ENCODE data around the gene ZBTB25. TPM values are rescaled to one million over a fixed set of nuclear protein-coding genes. Genes with fewer than 3 reads are reported as not detected.

Gene ZBTB25
- total RNA-seq, 6 donors from 2014 or later, result 5.9 to 31.4 (median 10.3) TPM

GRCh38 chr14:64422756-64423155 lies 80.9 kb downstream of the ZBTB25 start:
- DNase-seq, result no peak
- H3K4me1 ChIP-seq, result no peaks in the 10 kb centered on the region
- no peaks in the 10 kb centered on the region for H3K27me3 ChIP-seq
- H3K9me3 ChIP-seq, result no peaks in the 10 kb centered on the region
- TF ChIP-seq EP300 (IDR thresholded peaks at IDR 0.05) (no peak), CTCF (IDR thresholded peaks at IDR 0.05) (no peak), POLR2A (IDR thresholded peaks at IDR 0.05) (no peak), POLR2AphosphoS5 (IDR thresholded peaks at IDR 0.05) (no peak)
- peaks cover 0 to 68% (median 21%) of the 10 kb centered on the region in 4 donors for H3K36me3 ChIP-seq
- H3K4me3 ChIP-seq, result no peak overlapping the region
- no peak for ATAC-seq (ENCODE audit: low FRiP score in 2 of 2)
- H3K27ac ChIP-seq, result no peak overlapping the region
- 92 to 95% methylated on average over 7 of the region's 7 CpGs for WGBS, 2 donors

GRCh38 chr14:64422005-64422404 lies 81.6 kb downstream of the ZBTB25 start:
- Histone ChIP-seq H3K4me1 (no peaks in the 10 kb centered on the region), H3K36me3 (peaks cover 0 to 62% (median 19%) of the 10 kb centered on the region in 4 donors), H3K9me3 (no peaks in the 10 kb centered on the region), H3K4me3 (no peak overlapping the region), H3K27me3 (no peaks in the 10 kb centered on the region), H3K27ac (no peak overlapping the region)
- TF ChIP-seq EP300 (IDR thresholded peaks at IDR 0.05) (no peak), POLR2AphosphoS5 (IDR thresholded peaks at IDR 0.05) (no peak)
- no peak for DNase-seq
- 95 to 96% methylated on average over 1 of the region's 1 CpG for WGBS, 2 donors
- ATAC-seq (ENCODE audit: low FRiP score in 2 of 2), result no peak

- H3K4me1 ChIP-seq, result no peaks in the 10 kb centered on the region
- no peaks in the 10 kb centered on the region for H3K9me3 ChIP-seq
- no peaks in the 10 kb centered on the region for H3K27me3 ChIP-seq
- H3K36me3 ChIP-seq, result peaks cover under 1 to 57% (median 23%) of the 10 kb centered on the region in 4 donors
- H3K4me3 ChIP-seq, result no peak overlapping the region
- no peak for ATAC-seq (ENCODE audit: low FRiP score in 2 of 2)
- no peak for DNase-seq
- H3K27ac ChIP-seq, result no peak overlapping the region
- WGBS, 2 donors, result 64 to 73% methylated on average over 8 of the region's 8 CpGs
- TF ChIP-seq CTCF (IDR thresholded peaks at IDR 0.05) (no peak), POLR2A (IDR thresholded peaks at IDR 0.05) (no peak), POLR2AphosphoS5 (IDR thresholded peaks at IDR 0.05) (no peak), EP300 (IDR thresholded peaks at IDR 0.05) (no peak)
Observed at GRCh38 chr14:64421166-64421565, 82.5 kb downstream of the ZBTB25 start.

DNA sequence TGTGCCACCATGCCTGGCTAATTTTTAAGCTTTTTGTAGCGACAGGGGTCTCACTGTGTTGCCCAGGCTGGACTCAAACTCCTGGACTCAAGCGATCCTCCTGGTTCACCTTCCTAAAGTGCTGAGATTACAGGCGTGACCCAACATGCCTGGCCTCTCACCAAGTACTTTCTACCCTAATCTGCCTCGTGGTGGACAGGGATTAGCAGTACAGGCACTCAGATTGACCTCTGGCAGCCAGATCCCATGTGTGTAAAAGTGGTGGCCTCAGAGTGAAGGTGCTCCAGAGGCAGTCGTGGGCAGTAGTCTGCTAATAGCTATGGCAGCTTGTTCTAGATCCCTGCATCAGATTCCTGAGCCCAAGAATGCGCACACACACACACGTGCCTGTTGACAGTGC lies 84.6 kb downstream of the ZBTB25 start:
- H3K4me3 ChIP-seq, result no peak overlapping the region
- peaks cover 5 to 51% (median 29%) of the 10 kb centered on the region in 4 donors for H3K36me3 ChIP-seq
- H3K27ac ChIP-seq, result no peak overlapping the region
- ATAC-seq (ENCODE audit: low FRiP score in 2 of 2) (no peak), DNase-seq (no peak)
- H3K4me1 ChIP-seq, result no peaks in the 10 kb centered on the region
- no peaks in the 10 kb centered on the region for H3K9me3 ChIP-seq
- TF ChIP-seq CTCF (IDR thresholded peaks at IDR 0.05) (no peak), EP300 (IDR thresholded peaks at IDR 0.05) (no peak), POLR2A (IDR thresholded peaks at IDR 0.05) (no peak), POLR2AphosphoS5 (IDR thresholded peaks at IDR 0.05) (no peak)
- no peaks in the 10 kb centered on the region for H3K27me3 ChIP-seq
- 87 to 93% methylated on average over 3 to 7 of the region's 7 CpGs for WGBS, 2 donors

- no peaks in the 10 kb centered on the region for H3K27me3 ChIP-seq
- H3K4me3 ChIP-seq, result no peak overlapping the region
- no peaks in the 10 kb centered on the region for H3K4me1 ChIP-seq
- 97% methylated on average over 7 of the region's 7 CpGs for WGBS, 2 donors
- no peak for TF ChIP-seq EP300 (IDR thresholded peaks at IDR 0.05)
- TF ChIP-seq POLR2AphosphoS5 (IDR thresholded peaks at IDR 0.05), result no peak
- no peak for TF ChIP-seq CTCF (IDR thresholded peaks at IDR 0.05)
- no peaks in the 10 kb centered on the region for H3K9me3 ChIP-seq
- no peak overlapping the region for H3K27ac ChIP-seq
- ATAC-seq (ENCODE audit: low FRiP score in 2 of 2), result no peak
- H3K36me3 ChIP-seq, result peaks cover 5 to 59% (median 32%) of the 10 kb centered on the region in 4 donors
- no peak for DNase-seq
Observed at GRCh38 chr14:64417771-64418125, 85.9 kb downstream of the ZBTB25 start.

Measured in upper lobe of left lung (tissue), 6 donors.